UCSD-AML1 (cell line): ENCODE results near the gene TUBGCP6.
"Not testable (repeated sequence)": the region's sequence is repeated elsewhere in the genome, so short reads cannot be mapped to it uniquely, and the experiment has no call there.

ENCODE experiments used
- DNase-seq: peaks from one replicate; lab custom pipeline; 2025; ENCODE audit not compliant: unreplicated experiment; lab: John Stamatoyannopoulos, UW

The TUBGCP6 gene

DNA sequence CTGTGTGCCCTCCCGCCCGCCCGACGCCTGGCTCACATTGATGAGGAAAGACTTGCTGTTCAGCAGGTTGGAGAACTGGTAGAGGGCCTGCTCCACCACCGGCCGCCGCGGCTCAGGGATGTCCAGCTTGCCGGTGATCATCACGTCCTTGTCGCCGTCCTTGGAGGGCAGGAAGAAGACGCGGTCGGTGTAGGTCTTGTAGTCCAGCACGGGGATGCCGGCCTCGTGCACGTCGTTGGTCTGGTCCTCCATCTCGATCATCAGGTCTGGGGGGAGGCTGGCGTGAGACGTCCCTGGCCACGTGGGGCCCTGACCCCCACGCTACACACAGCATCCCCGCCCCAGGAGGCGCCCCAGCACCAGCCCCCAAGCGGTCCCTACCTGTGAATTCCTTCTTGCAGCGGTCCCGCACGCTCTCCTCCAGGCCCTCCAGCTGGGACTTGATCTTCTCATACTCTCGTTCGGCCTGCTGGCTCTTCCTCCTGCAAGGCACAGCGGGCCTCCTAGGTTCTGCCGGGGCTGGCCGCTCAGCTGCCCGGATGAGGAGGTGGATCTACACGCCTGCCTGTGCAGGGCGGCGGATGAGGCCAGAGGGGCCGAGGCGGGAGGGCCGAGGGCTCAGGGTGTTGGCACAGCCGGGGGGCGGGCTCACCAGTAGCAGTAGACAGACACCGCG, 36.0 kb upstream of the TUBGCP6 start:
- no peak for DNase-seq

DNA sequence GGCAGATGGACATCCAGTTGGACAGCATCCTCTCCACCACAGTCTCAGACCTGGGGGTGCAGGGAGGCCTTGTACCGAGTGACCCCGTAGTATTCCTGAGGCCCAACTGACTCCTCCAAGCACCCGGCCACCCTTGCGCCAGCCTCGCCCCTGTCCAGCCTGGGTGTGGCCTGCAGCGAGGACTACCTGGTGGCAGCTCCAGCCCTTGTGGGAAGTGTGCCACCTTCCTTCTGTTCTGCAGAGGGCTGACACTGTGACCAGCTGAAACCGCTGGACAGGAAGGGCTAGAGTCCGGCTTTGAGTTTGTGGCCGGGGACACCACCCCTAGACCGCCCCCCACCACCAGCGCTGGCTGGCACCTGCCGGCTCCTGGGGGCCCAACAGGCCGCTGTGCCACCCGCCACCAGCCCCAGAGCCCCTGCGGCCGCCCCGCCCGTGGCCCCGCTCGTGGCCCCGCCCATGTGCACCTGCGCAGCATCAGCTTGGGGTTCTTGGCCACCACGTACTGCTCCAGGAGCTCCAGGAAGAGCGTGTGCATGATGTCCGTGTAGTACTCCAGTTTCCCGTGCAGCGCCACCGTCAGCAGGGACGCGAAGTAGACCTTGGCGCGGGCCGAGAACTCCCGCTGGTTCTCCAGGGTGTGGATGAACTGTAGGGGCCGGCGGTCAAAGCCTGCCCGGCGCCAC, 35.3 kb upstream of the TUBGCP6 start:
- DNase-seq: no peak

DNA sequence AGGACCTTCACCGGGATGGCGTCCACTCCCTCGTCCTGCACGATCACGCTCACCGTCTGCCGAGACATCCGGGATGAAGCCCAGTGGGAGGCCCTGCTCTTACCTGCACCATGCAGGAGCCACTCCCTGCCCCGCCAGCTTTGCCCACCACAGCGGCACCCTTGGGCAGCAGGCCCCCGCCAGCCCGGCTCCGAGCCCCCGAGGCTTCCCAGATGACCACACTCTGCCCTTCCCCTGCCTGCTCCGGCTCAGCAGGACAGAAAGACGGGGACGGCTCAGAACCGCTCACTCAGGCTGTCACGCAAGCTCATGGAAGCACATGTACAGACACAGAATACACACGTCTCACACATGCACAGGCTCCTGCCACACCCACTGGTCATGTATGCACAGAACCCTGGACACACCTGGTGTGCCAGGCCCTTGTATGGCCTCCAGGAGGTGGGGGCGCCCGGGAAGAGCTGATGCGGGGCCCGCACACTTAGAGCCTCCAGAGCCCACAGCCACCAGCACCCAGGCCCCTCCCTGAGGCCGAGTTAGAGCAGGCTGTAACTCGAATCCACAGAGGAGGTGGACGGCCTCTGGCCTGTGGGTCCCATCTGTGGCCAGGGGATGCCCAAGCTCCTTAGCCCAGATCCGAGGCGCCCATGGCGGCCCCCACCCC, 34.3 kb upstream of the TUBGCP6 start:
- DNase-seq: no peak

DNA sequence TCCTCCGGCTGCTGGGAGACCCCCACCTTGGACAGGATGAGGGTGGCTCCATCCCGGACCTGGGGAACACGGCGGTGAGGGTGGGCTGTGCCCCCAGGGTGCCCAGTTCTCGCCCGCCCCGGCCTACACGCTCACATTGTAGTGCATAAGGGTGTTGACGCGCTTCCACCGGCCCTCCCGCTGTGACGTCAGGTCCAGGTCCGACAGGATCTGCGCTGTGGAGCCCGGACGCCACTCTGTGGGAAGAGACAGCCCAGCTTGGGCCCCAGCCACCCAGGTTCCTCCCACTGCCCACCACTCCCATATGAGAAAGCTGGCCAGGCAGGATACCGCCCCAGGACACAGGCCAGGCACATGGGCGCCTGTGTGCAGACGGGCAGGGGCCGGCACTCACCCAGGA, 33.6 kb upstream of the TUBGCP6 start:
- DNase-seq: no peak

DNA sequence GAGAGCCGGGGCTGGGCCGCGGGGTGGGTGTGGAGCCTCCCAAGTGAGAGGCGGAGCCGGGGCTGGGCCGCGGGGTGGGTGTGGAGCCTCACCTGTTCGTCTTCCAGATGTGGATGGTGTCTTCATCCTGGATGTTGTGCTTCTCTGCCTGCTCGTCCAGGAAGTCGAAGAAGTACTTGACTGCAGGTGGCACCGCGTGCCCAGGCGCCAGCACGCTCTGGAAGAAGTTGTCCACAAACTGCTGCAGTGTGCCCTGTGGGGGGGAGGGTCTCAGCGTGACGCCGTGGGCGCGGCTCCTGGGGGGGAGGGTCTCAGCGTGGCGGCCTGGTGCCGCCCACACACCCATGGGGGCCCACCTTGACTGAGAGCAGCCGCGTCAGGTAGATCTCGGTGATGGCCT, 32.9 kb upstream of the TUBGCP6 start:
- no peak for DNase-seq

DNA sequence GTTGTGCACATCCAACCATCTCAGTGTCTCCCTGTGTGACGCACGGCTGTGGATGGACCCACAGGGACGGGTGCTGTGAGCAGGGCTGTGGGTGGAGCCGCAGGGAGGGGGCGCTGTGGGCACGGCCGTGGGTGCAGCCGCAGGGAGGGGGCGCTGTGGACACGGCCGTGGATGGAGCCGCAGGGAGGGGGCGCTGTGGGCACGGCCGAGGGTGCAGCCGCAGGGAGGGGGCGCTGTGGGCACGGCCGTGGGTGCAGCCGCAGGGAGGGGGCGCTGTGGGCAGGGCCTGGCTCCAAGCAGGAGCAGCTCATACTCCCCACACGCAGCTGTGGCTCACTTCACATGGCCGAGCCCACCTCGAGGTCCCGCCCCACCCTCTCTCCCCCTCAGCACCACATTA, 31.3 kb upstream of the TUBGCP6 start:
- peak; percentile 85 for DNase-seq

DNA sequence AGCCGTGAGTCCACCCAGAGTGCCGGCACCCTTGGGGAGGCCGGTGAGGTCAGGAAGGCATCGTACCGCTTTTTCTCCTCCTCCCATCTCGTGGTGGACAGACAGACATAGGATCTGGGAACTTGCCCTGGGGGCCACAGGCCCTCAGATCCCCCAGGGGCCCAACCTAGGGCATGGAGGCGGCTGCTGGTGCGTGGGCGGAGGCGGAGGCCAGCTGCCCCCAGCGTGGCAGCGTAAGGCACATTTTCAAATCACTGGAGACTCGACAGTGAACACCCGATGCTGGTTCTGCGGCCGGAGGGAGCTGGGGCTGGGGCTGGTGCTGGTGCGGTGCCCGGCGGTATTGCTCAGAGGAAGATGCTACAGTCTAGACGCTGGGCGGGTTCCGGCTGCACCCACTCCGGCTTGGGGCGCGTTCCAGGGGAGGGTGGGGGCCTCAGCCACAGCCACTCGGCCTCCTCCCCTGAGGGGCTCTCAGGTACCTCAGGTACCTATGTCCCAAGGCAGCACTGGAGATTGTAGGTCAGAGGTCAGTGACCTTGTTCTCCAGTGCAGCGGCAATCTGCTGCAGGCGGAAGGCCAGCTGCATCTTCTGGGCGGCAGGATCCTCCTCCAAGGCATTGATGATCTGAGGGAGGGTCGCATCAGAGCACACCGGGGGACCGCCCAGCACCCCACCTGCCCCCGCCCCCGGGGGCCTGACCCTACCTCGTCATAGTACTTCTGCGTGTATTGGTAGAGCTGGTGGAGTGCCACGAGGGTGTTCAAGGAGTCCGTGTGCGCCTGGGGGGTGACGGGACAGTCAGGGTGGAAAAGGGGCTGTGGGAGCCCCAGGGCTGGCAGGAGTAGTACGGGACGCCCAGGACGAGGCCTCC, 30.6 kb upstream of the TUBGCP6 start:
- no peak for DNase-seq

DNA sequence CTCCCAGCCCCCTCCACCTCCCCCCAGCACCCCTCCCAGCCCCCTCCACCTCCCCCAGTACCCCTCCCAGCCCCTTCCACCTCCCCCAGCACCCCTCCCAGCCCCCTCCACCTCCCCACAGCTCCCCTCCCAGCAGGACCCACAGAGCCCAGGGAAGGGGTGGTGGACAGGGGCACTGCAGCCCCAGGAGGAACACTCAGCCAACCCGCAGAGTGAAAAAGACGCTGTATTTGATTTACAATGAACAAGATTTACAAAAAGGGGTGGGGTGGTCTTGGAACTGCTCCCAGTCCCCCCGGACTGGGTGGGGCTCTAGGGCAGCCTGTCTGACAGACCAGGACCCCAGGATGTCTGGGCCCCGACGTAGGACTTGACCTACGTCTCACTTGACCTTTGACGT, 29.9 kb upstream of the TUBGCP6 start:
- DNase-seq: no peak

DNA sequence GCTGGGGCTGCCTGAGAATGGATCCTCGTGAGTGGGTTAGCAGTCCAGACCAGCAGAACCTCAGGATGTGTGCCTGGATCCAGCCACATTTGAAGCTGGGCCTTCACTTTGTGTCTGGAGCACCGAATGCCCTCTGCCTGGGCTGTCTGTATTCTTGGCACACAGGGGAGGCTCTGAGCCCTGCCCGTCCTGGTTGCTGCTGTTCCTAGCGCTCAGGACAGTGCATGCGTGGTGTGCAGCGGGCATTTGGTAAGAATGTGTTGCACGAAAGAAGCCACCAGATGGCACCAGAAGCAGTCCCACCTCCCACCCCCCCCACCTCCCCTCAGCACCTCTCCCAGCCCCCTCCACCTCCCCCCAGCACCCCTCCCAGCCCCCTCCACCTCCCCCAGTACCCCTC, 29.5 kb upstream of the TUBGCP6 start:
- peak; percentile 37 for DNase-seq

DNA sequence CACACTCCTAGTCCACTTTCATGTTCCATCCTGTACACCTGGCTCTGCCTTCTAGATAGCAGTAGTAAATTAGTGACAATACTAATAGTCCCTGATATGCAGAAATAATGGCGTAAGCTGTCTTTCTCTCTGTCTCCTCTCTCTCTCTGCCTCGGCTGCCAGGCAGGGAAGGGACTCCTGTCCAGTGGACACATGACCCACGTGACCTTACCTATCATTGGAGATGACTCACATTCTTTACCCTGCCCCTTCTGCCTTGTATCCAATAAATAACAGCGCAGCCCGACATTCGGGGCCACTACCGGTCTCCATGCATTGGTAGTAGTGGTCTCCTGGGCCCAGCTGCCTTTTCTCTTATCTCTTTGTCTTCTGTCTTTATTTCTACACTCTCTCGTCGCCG, 29.0 kb upstream of the TUBGCP6 start:
- not testable (repeated sequence) for DNase-seq

DNA sequence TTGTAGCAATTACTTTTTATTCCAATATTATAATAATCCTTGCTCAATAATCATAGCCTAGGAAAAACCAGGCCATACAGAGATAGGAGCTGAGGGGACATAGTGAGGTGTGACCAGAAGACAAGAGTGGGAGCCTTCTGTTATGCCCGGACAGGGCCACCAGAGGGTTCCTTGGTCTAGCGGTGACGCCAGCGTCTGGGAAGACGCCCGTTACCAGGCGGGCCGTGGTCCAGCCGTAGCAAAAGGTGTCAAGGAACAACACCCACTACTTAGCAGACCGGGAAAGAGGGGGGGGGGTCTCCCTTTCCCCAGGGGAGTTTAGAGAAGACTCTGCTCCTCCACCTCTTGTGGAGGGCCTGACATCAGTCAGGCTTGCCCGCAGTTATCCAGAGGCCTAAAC, 28.5 kb upstream of the TUBGCP6 start:
- DNase-seq: not testable (repeated sequence)

DNA sequence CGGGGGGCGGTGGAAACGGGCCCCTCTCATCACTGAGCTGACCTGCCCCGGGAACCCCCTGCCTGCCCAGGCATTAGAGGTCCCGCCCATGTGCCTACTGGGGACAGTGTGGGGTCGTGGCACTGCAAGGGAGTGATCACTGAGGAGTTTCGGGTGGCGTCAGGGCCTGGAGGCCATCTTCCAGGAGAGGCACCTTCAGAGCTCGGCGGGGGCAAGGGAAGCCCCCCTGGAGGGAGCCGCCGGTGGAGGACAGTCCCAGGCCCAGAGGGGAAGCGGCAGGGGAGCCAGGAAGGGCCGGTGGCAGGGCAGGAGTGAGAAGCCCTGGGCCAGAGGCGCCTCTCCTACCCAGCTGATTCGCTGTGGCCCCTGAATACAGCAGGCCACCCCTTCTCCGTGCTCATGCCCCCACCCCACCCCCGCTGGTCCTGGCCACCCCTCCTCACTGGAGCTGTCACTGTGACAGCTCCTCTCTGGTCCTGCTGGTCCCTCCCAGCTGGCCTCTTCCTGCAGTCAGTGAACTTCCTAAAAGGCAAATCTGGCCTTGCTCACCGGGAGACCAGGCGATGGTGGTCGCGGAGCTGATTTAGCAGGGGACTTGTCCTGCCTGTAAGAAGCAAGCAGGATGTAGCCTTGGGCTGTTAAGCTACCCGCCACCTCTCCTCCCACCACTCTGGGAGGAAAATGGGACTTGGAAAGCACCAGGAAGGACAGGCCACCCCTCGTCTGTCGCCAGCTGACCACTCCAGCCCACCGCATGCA, 27.4 kb upstream of the TUBGCP6 start:
- DNase-seq: peak; percentile 18

DNA sequence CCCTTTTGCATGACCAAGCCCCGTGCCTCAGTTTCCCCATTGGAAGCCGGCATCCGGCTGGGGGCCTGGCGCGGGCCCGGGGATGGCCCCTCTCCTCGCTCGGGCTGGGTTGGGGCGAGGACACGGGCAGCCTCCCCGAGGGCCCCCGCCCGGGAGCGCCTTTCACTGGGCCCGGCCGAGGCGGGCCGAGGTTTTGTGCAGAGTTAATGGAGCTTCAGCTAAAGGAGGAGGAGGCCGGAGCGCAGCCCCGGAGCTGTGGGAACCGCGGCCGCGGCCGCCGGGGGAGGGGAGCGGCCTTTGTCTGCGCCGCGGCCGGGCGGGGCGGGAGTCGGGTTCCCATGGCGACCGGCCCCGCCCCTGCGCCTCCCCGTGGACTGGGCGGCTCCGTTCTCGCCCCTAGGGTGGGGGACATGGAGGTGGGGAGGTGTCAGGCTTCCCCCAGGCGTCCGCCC, 26.7 kb upstream of the TUBGCP6 start:
- DNase-seq: peak; percentile 63

DNA sequence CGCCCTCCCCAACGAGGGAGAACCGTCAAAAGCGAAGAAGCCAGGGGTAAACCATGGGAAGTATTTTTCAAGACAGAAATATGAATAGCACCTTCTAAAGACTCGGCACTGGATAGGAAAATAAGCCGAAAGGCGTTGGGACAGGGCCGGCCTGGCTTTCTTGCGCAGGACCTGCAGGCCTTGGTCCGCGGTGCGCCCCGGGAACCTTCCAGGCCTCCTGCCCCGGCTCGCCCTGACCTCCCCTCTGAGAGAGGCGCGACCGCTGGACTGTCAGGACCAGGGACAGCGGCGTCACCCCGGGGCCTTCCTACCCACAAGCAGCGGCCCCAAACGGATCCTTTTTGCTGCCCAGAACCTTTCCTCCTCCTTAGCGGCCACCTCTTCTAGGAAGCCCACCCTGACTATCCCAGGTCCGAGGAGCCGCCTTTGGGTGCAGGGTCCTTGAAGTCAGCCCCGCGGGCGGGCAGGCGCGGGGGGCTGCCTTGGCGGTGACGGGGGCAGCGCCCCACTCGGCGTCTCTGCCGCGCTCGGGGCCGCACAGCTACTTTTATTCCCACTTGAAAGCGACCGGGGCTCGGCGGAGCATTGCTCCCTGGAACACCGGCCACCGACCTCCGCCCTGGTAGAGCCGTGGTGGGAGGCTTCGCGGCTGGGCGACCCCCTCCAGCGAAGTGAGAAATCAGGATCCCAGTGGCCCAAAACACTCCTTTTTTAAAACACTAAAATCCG, 26.0 kb upstream of the TUBGCP6 start:
- DNase-seq: peak; percentile 71

DNA sequence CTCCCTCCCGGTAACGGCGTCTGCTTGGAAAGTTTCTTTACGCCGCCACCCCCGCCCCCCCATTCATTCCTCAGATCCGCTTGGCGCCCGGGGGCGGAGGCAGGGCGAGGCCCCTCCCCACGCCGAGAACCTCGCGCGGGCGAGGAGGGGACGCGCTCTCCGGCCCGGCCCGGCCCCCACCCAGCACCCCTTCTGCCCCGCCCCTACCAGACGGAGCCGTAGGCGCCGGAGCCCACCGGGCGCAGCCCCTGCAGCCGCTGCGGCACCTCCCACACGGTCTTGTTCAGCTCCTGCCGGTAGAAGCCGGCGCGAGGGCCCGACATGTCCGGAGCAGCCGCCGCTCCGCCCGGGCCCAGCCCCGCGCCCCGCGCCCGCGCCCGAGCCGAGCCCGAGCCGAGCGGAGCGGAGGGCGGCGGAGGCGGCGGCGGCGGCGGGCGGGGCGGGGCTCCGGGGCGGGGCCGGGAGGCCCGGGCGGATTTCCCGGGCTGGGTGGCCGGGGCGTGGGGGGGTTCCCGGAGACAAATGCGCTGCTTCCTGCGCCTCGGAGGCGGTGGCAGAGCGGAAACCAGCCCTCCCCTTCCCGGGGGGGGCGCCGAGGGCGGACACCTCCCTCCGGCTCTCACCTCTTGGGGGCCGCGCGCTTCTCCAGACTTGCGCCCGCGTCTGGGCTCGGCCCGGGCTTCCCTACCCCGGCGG, 25.3 kb upstream of the TUBGCP6 start, which contains the start of gene MAPK11:
Gene MAPK11 (minus strand): TSS at position 411 of the 696 bp plus-strand sequence. CDS start 88 bp downstream, at position 323.
- DNase-seq: peak; percentile 71

DNA sequence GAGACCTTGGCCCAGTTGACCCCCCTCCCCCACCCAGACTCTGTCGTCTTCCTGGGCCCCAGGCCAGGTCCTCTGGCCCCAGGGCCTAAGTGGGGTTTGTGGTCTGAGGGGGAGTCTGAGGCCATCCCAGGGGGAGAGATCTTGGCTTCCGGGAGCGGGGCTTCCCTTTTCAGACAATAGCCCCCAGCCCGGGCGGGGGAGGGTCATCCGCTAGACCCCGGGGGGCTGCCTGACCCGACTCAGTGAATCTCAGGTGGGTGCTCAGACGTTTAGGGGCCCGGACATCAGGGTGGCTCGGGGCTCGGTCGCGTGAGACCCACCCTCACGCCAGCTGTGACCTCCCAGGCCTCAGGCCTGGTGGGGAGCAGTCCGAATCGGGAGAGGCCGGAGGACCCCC, 24.7 kb upstream of the TUBGCP6 start:
- DNase-seq: peak; percentile 47

DNA sequence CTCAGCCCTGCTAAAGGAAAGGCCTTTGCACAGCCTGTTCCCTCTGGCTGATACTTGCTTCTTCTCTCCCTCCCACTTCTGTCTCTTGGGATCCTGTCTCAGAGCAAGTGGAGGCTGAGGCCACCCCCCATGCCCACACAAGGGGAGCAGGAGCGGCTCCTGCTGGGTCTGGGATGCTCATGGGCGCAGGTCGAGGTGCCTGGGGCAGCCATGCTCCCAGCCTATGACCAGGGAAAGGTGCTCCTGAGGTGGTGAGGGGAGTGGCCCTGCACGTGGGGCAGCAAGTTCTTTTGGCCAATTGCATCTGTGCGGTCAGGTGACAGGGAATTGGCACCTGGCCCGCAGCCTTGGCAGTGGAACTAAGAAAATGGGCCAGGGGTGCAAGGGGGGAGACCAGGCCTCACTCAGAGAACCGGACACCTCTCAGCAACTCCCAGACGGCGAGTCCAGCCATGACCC, 23.9 kb upstream of the TUBGCP6 start:
- DNase-seq: no peak

DNA sequence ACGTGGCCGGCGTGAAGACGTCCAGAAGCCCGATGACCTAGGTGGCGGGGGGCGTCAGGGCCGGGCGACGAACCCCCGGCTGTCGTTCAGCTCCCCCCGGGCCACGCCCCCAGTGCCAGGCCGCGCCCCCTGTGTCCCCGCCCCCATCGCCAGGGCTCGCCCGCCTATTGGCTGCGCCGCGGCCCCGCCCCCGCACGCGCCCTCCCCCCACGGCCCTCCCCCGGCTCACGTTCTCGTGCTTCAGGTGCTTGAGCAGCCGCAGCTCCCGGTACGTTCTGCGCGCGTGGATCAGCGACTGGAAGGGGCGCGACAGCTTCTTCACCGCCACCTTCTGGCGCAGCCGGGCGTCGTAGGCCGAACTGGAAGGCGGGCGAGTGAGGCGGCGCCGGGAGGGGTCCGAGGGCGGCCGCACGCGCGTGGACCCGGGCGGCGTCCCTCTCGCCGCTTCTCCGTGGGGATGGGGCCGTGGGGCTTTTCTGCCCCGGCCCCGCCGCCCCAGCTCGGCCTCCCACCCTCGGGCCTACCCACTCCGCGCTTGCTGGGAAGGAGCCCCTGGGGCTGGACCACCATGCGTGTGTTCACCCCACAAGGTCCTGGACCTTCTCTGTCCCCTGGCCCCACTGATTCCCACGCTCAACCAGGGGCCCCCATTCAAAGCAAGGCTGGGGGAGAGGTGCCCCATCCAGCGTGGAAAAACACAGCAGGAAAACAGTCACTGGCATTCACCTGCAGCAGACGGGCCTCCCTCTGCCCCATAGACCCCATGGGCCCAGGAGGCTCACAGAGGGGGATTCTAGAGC, 23.0 kb upstream of the TUBGCP6 start:
- DNase-seq: no peak
